GM18868 (cell line): ENCODE data around the gene COL4A4.
"Not testable (repeated sequence)": the region's sequence is repeated elsewhere in the genome, so short reads cannot be mapped to it uniquely, and the experiment has no call there.

Experiments used
- ATAC-seq: cut with Tn5 transposase; IDR thresholded peaks from one replicate; pipeline ENCODE4 v1.9.1; 2021; ENCODE audit warnings: mild to moderate bottlenecking, moderate library complexity; ENCODE audit not compliant: unreplicated experiment

The COL4A4 gene

GRCh38 chr2:227163998-227164762, at the start of gene COL4A4, which contains the start of gene COL4A3:
TSS of gene COL4A4 (minus strand) at chr2:227164205. CDS start at chr2:227147483, 16,722 bp downstream.
TSS of gene COL4A3 (plus strand) at chr2:227164624. CDS start at chr2:227164727, 103 bp downstream.
- peak; percentile 50 for ATAC-seq

GRCh38 chr2:227207573-227207972, 43.6 kb upstream of the COL4A4 start:
- ATAC-seq = no peak

- no peak for ATAC-seq
These were observed 42.4 kb upstream of the COL4A4 start for GRCh38 chr2:227206406-227206805.

- ATAC-seq = no peak
These were observed 41.7 kb upstream of the COL4A4 start for GRCh38 chr2:227205701-227206100.

GRCh38 chr2:227204452-227204851, 40.4 kb upstream of the COL4A4 start:
- ATAC-seq = no peak

GRCh38 chr2:227201771-227202170, 37.8 kb upstream of the COL4A4 start:
- ATAC-seq = no peak

GRCh38 chr2:227198866-227199265, 34.9 kb upstream of the COL4A4 start:
- ATAC-seq = no peak

GRCh38 chr2:227194219-227194618, 30.2 kb upstream of the COL4A4 start:
- no peak for ATAC-seq

GRCh38 chr2:227192491-227192890, 28.5 kb upstream of the COL4A4 start:
- ATAC-seq = no peak

GRCh38 chr2:227191367-227191766, 27.4 kb upstream of the COL4A4 start:
- ATAC-seq = no peak

GRCh38 chr2:227188292-227188691, 24.3 kb upstream of the COL4A4 start:
- peak; percentile 59 for ATAC-seq

GRCh38 chr2:227186751-227187150, 22.7 kb upstream of the COL4A4 start:
- no peak for ATAC-seq

GRCh38 chr2:227185615-227186232, 21.7 kb upstream of the COL4A4 start:
- ATAC-seq = no peak

- ATAC-seq = no peak
These were observed 19.8 kb upstream of the COL4A4 start for GRCh38 chr2:227183657-227184367.

- no peak for ATAC-seq
These were observed 18.8 kb upstream of the COL4A4 start for GRCh38 chr2:227182765-227183164.

GRCh38 chr2:227180770-227181169, 16.8 kb upstream of the COL4A4 start:
- ATAC-seq = no peak

GRCh38 chr2:227179988-227180685, 16.1 kb upstream of the COL4A4 start:
- no peak for ATAC-seq

- ATAC-seq = no peak
These were observed 13.8 kb upstream of the COL4A4 start for GRCh38 chr2:227177592-227178336.

GRCh38 chr2:227171779-227172178, 7.8 kb upstream of the COL4A4 start:
- ATAC-seq = not testable (repeated sequence)

GRCh38 chr2:227164763-227165291, 822 bp upstream of the COL4A4 start:
- ATAC-seq = peak; percentile 84
